HUES48 (cell line): ENCODE results near the gene BCAR3.
"Not testable (repeated sequence)": the region's sequence is repeated elsewhere in the genome, so short reads cannot be mapped to it uniquely, and the experiment has no call there.

Source experiments
- H3K27ac ChIP-seq: one replicate; pipeline ENCODE4 v1.7.0; 2013; ENCODE audit warnings: low read depth, low read length, inconsistent platforms
- H3K27me3 ChIP-seq: 2 replicates; pipeline ENCODE4 v1.6.1; 2013; ENCODE audit warnings: mild to moderate bottlenecking, low read length; ENCODE audit not compliant: control insufficient read depth, insufficient read depth
- H3K36me3 ChIP-seq: 2 replicates; pipeline ENCODE4 v1.6.1; 2013; ENCODE audit warnings: low read length; ENCODE audit not compliant: control insufficient read depth, insufficient read depth
- H3K4me1 ChIP-seq: 2 replicates; pipeline ENCODE4 v1.6.1; 2013; ENCODE audit warnings: mild to moderate bottlenecking, low read length; ENCODE audit not compliant: control insufficient read depth, insufficient read depth
- H3K4me3 ChIP-seq: 2 replicates; pipeline ENCODE4 v1.5.1; 2013; ENCODE audit warnings: mild to moderate bottlenecking, low read depth, low read length
- H3K9ac ChIP-seq: 2 replicates; pipeline ENCODE4 v1.6.1; 2013; ENCODE audit warnings: mild to moderate bottlenecking, low read depth, low read length, moderate library complexity
- H3K9me3 ChIP-seq: 2 replicates; pipeline ENCODE4 v1.6.1; 2013; ENCODE audit warnings: low read length; ENCODE audit not compliant: control insufficient read depth, insufficient read depth

The BCAR3 gene

DNA sequence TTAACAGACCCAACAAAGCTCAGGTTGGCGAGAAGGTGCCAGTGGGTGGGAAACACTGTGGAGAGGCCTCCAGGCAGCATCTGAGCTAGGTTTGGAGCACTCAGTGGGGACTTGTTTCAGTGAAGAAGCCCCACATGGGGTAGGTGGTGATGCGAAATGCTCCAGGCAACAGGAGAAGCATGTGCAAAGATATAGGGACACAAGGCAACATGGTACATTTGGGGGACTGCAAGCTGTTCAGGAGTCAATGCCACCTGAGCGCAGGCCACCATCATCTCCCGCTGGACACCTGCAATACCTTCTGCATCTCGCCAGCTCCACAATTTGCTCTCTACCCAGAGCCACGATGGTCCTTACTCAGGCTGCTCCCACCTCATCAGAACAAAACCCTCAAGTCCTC lies 28.0 kb downstream of the BCAR3 start:
- Histone ChIP-seq H3K4me1 (no peaks in the 10 kb centered on the region), H3K9ac (no peak overlapping the region), H3K4me3 (no peak overlapping the region), H3K36me3 (no peaks in the 10 kb centered on the region), H3K9me3 (no peaks in the 10 kb centered on the region), H3K27ac (no peak overlapping the region), H3K27me3 (no peaks in the 10 kb centered on the region)

DNA sequence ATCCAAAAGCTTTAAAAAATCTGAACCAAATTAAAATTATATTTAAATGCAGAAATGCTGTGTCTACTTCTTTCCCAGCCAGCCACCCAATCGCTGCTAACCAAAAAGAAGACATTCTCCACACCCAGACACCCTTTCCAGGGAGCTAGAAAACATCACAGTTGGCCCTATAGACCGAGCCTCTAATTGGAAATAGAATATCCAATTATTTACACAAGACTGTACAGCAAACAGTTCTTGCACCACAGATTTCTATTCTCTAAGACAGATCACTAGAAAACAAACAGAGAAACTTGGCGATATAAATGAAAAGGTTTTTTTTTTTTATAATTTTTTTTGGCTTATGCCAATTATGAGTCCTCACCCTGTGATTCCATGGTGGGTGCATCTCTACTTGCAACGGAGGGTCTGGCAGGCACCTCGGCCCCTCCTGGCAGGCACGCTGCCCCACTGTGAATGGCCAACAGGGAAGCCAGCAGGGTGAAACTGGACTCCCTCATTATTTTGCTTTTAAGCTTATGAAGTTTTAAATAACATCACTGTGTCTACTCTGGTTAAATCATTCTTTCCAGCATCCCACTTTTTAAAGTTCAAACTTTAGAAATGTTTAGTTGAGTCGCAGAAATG lies 29.2 kb downstream of the BCAR3 start:
- H3K9ac ChIP-seq = no peak overlapping the region
- no peaks in the 10 kb centered on the region for H3K36me3 ChIP-seq
- H3K27me3 ChIP-seq = no peaks in the 10 kb centered on the region
- no peak overlapping the region for H3K4me3 ChIP-seq
- H3K27ac ChIP-seq = no peak overlapping the region
- H3K9me3 ChIP-seq = no peaks in the 10 kb centered on the region
- no peaks in the 10 kb centered on the region for H3K4me1 ChIP-seq

DNA sequence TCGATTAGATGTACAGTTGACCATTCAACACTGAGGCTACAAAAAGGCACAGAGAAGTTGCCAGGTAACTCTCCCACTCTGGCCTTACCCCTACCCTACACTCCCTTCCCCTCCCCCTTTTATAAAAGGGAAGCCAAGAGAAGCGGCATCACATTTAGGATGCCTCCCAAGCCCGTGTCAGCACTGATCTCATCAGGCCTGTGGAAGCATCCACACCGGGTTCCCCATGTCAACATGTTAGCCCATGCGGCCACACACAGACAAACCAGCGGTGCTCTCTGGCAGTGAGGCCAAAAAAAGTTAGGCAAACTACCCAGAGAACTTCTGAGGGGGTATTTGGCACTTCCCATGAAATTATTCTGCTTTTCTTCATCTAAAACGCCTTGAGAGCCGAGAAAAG lies 29.9 kb downstream of the BCAR3 start:
- Histone ChIP-seq H3K27ac (no peak overlapping the region), H3K4me1 (0 out of 2 replicates have a peak, but pooled peaks cover 1% of the 10 kb centered on the region), H3K9ac (no peak overlapping the region), H3K9me3 (no peaks in the 10 kb centered on the region), H3K27me3 (no peaks in the 10 kb centered on the region), H3K36me3 (no peaks in the 10 kb centered on the region), H3K4me3 (no peak overlapping the region)

DNA sequence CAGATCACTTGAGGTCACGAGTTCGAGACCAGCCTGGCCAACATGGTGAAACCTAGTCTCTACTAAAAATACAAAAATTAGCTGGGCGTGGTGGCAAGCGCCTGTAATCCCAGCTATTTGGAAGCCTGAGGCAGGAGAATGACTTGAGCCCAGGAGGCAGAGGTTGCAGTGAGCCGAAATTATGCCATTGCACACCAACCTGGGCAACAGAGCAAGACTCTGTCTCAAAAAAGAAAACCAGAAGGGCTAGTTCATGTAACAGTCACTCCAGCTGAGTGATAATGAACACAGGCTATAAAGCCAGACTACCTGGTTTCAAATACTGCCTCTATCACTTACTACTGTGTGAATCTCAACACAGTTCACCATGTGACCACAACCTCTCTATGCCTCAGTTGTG lies 31.5 kb downstream of the BCAR3 start:
- H3K9ac ChIP-seq, H3K27ac ChIP-seq, H3K9me3 ChIP-seq, H3K27me3 ChIP-seq, H3K36me3 ChIP-seq, H3K4me3 ChIP-seq, H3K4me1 ChIP-seq: not testable (repeated sequence)

DNA sequence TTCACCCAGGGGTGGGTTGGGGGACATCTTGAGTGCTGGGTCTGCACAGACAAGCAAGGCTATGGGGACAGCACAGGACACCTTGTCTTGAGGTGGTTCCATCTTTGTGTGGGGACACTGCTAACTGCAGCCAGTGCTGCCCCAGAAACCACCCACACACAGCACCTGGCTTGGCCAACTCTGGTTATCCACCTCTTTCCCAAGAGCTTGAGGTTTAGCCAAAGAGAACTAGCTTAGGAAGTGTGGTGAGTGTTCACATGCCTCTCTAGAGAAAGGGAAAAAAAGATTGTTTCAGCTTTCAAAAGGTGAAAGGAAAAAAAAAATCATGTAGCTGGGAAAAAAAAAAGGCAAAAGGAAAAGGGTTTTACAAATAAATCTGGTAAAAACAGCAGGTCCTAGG lies 32.4 kb downstream of the BCAR3 start:
- H3K36me3 ChIP-seq = no peaks in the 10 kb centered on the region
- H3K9me3 ChIP-seq = no peaks in the 10 kb centered on the region
- no peak overlapping the region for H3K4me3 ChIP-seq
- no peak overlapping the region for H3K27ac ChIP-seq
- H3K4me1 ChIP-seq = peaks cover 17% of the 10 kb centered on the region
- no peaks in the 10 kb centered on the region for H3K27me3 ChIP-seq
- H3K9ac ChIP-seq = no peak overlapping the region

DNA sequence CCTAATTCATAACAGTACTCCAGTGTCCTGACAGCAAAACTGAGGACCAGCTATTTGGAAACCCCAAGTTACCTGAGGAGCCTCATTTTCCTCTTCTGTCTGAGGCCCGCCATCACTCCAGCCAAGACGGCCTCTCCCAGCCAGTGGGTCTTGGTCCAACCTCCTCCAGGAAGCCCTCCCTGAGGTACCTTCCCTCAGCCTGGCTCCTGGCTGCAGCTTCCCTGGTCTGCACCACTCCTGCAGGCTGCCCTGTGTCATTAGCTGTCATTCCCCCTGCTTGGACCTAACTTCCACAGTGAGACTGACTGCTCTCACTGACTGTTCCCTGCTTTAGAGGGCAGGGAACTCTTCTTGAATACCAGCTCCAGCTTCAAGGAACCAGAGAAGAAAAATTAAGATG lies 33.0 kb downstream of the BCAR3 start:
- H3K4me3 ChIP-seq = no peak overlapping the region
- H3K27ac ChIP-seq = no peak overlapping the region
- peaks cover 23% of the 10 kb centered on the region for H3K4me1 ChIP-seq
- H3K9ac ChIP-seq = no peak overlapping the region
- H3K27me3 ChIP-seq = no peaks in the 10 kb centered on the region
- H3K36me3 ChIP-seq = no peaks in the 10 kb centered on the region
- no peaks in the 10 kb centered on the region for H3K9me3 ChIP-seq

DNA sequence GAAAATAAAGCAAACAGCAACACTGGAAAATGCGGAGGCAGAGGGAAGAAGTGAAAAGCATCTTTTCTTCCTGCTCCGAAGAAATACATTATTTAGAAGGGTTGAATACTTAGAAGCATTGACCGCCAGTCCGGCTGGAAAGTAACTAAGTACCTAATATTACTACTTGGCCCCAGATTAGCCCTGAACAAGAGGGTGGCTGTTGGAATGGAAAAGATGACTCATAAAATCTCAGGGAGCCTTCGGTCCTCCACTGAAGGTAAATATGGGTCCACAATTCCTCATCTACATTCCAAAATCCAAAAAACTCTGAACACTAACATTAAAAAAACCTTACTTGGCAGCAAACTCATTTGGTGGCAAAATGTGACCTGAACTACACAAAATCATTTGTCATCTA lies 40.1 kb downstream of the BCAR3 start:
- Histone ChIP-seq H3K27me3 (no peaks in the 10 kb centered on the region), H3K9ac (no peak overlapping the region), H3K4me1 (peaks cover 31% of the 10 kb centered on the region), H3K36me3 (no peaks in the 10 kb centered on the region; the same call in none of the 2 replicates), H3K9me3 (no peaks in the 10 kb centered on the region), H3K4me3 (no peak overlapping the region), H3K27ac (no peak overlapping the region)

DNA sequence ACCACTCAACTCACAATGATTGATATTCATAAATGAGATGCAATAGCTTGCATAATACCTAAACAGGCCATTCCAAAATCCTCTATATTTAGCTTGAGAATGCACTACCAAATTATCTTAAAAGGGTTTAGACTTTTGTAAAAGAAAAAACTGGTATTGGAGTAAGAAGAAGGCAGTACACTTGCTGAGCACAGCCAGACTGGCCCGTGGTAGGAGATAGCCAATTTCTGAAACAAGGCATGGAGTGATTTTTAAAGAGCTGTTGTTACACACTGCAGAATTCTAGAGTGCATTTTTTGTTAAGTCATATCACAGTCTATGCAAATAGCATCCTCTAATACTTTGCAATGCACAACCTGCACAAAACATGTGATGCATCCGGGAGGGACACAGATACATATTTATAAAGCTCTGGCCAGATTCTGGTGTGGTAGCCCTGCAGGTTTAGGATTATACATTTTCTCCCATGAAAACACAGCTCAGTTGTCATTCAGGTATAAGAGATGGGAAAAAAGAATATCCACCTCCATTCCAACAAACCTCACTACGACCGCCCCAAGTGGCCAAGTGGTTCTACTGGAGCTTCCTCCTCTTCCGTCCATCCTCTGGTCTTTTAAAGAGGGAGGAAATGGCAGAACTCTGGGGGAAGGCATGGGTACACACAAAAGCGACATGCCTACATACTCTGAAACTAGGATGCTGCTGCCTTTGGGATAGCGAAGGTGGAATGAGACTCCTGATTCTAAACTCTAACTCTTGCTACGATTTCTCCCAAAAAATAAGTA lies 40.8 kb downstream of the BCAR3 start:
- H3K9ac ChIP-seq = no peak overlapping the region
- no peaks in the 10 kb centered on the region; the same call in none of the 2 replicates for H3K36me3 ChIP-seq
- H3K27me3 ChIP-seq = no peaks in the 10 kb centered on the region
- no peaks in the 10 kb centered on the region for H3K9me3 ChIP-seq
- H3K4me1 ChIP-seq = peaks cover 35% of the 10 kb centered on the region
- no peak overlapping the region for H3K27ac ChIP-seq
- H3K4me3 ChIP-seq = no peak overlapping the region

DNA sequence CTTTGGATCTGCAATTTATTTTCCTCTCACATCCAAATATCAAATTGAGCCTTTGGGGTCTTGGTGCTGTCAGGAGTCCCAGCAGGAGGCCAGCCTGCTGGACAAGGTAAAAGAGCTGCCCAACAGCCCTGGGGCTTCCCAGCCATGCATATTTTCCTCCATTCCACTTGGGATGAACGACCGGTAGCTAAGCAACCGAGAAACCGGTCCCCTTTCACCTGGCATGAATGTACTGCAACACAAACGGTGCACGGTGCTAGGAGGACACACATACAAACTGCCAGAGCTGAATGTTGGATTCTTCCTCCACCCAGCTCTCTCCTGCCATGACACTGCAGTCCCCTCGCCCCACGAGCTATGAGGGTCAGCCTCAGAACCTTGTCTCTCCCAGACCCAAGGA lies 42.7 kb downstream of the BCAR3 start:
- Histone ChIP-seq H3K4me3 (no peak overlapping the region), H3K9me3 (no peaks in the 10 kb centered on the region), H3K9ac (no peak overlapping the region), H3K27ac (peak overlapping the region; percentile 14), H3K36me3 (no peaks in the 10 kb centered on the region; the same call in none of the 2 replicates), H3K27me3 (no peaks in the 10 kb centered on the region), H3K4me1 (peaks cover 27% of the 10 kb centered on the region)

DNA sequence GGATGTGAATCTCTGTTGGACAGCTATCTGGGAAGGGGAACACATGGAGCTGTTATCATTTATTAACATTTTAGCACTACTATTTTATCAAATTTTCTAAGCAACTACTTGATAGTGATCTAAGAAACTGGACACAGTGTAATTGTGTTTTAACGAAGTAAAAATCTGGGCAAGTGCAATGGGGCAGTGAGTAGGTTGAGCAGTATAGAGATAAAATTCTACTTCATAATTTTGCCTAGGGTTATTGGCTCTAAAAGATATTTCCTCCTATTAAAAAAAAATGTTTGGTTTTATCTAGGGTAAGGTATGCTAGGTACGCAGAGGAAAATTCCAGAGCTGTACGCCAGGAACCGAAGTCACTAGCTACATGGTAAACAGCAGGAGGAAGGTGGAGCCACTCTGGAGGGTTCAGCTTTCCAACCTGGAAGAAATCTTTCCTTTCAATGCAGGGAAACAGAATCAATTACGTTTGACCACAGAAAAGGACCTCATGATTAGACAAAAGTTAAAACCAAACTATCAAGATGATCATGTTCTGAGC lies 43.3 kb downstream of the BCAR3 start:
- H3K4me1 ChIP-seq = peaks cover 22% of the 10 kb centered on the region
- H3K9ac ChIP-seq = no peak overlapping the region
- no peak overlapping the region for H3K4me3 ChIP-seq
- H3K27ac ChIP-seq = peak overlapping the region; percentile 14
- H3K36me3 ChIP-seq = no peaks in the 10 kb centered on the region; the same call in none of the 2 replicates
- H3K27me3 ChIP-seq = no peaks in the 10 kb centered on the region
- no peaks in the 10 kb centered on the region for H3K9me3 ChIP-seq

DNA sequence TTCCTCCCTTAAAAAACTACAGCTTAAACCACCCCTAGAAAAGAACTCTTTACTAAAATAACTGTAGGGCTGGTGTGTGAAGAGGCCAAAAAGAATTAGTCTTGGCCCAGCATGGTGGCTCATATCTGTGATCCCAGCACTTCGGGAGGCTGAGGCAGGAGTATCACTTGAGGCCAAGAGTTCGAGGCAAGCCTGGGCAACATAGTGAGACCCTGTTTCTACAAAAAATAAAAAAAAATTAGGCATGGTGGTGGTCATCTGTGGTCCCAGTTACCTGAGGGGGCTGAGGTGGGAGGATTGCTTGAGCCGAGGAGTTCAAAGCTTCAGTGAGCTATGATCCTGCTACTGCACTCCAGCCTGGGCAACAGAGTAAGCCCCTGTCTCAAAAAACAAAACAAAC lies 44.9 kb downstream of the BCAR3 start:
- peak overlapping the region; percentile 92 for H3K27ac ChIP-seq
- H3K9ac ChIP-seq = no peak overlapping the region
- no peak overlapping the region for H3K4me3 ChIP-seq
- H3K27me3 ChIP-seq = no peaks in the 10 kb centered on the region
- peaks cover 22% of the 10 kb centered on the region for H3K4me1 ChIP-seq
- no peaks in the 10 kb centered on the region; the same call in none of the 2 replicates for H3K36me3 ChIP-seq
- no peaks in the 10 kb centered on the region for H3K9me3 ChIP-seq
